ENCODE measurements around the gene ABO. TPM values are rescaled to one million over a fixed set of nuclear protein-coding genes. Genes with fewer than 3 reads are reported as not detected.

ABO gene
- total RNA-seq, 1 experiment from 2014 or later, result 0.37 TPM

DNA sequence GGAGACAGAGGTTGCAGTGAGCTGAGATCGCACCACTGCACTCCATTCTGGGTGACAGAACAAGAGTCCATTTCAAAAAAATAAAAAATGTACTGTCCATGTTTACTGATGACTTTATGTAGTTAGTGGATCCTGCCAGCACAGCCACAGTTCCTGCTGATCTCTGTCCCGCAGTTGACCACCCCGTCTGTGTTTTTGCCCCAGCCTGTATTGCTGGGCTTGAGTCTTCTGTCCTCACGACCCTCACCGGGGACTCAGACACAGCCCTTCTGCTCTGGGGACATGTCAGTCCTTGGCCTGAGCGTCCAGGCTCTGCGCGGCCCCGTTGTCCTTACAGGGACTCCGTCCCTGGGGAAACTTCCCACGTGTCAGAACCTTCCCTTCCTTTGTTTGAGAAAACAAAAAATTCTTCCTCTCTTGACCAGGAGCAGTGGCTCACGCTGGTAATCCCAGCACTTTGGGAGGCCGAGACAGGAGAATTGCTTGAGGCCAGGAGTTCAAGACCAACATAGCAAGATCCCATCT is 46.5 kb upstream of the ABO start:
- Histone ChIP-seq H3K18ac (ENCODE audit: insufficient read length, low read depth, low read length) (no peak overlapping the region), H3K79me2 (ENCODE audit: insufficient read depth, low read length) (no peaks in the 10 kb centered on the region), H3K14ac (ENCODE audit: insufficient read depth, low read length) (no peak overlapping the region), H4K20me1 (ENCODE audit: control insufficient read depth, insufficient read depth, insufficient read length) (no peaks in the 10 kb centered on the region), H3K27me3 (ENCODE audit: insufficient read depth, low read length) (no peaks in the 10 kb centered on the region), H4K91ac (ENCODE audit: insufficient read length, low read depth, low read length) (no peak overlapping the region), H2BK15ac (ENCODE audit: low read depth, low read length) (no peak overlapping the region), H3K4me1 (ENCODE audit: insufficient read depth, low read length) (no peaks in the 10 kb centered on the region; the same call in 1 of the 2 replicates), H3K4me2 (ENCODE audit: insufficient read depth, insufficient read length, low read length) (no peak overlapping the region), H3T11ph (ENCODE audit: low read length) (no peak overlapping the region), H2BK5ac (ENCODE audit: insufficient read length, low read length) (no peak overlapping the region), H2AK5ac (ENCODE audit: insufficient read length, low read length) (no peak overlapping the region), H3K9me3 (ENCODE audit: control insufficient read depth, low read depth, low read length) (peaks cover 11% of the 10 kb centered on the region), H2BK20ac (ENCODE audit: low read depth, low read length, poor library complexity, severe bottlenecking) (no peak overlapping the region), H3K9ac (ENCODE audit: extremely low read depth, insufficient read length, low read length) (no peak overlapping the region), H3K4ac (ENCODE audit: low read depth, low read length) (no peak overlapping the region), H3K27ac (ENCODE audit: insufficient read length, low read depth, low read length) (no peak overlapping the region), H4K8ac (replicated peaks; ENCODE audit: insufficient read length, low read depth, low read length) (no peak overlapping the region), H2AFZ (ENCODE audit: low read length) (no peak overlapping the region), H3K23ac (ENCODE audit: insufficient read length, low read depth, low read length) (no peak overlapping the region), H4K5ac (ENCODE audit: insufficient read length, low read depth, low read length) (no peak overlapping the region), H2BK12ac (ENCODE audit: insufficient read length, low read depth, low read length) (no peak overlapping the region), H3K23me2 (ENCODE audit: insufficient read length, low read depth, low read length, poor library complexity, severe bottlenecking) (no peaks in the 10 kb centered on the region), H3K79me1 (ENCODE audit: insufficient read depth, low read depth, low read length, poor library complexity, severe bottlenecking) (no peaks in the 10 kb centered on the region), H2BK120ac (ENCODE audit: low read depth, low read length, poor library complexity, severe bottlenecking) (no peak overlapping the region), H3K56ac (ENCODE audit: insufficient read length, low read depth, low read length) (no peak overlapping the region)
- TF ChIP-seq, protein P1, sequence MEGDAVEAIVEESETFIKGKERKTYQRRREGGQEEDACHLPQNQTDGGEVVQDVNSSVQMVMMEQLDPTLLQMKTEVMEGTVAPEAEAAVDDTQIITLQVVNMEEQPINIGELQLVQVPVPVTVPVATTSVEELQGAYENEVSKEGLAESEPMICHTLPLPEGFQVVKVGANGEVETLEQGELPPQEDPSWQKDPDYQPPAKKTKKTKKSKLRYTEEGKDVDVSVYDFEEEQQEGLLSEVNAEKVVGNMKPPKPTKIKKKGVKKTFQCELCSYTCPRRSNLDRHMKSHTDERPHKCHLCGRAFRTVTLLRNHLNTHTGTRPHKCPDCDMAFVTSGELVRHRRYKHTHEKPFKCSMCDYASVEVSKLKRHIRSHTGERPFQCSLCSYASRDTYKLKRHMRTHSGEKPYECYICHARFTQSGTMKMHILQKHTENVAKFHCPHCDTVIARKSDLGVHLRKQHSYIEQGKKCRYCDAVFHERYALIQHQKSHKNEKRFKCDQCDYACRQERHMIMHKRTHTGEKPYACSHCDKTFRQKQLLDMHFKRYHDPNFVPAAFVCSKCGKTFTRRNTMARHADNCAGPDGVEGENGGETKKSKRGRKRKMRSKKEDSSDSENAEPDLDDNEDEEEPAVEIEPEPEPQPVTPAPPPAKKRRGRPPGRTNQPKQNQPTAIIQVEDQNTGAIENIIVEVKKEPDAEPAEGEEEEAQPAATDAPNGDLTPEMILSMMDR (conservative IDR thresholded peaks at IDR 0.05), result no peak
- peaks cover 0 to 9% (median 4%) of the 10 kb centered on the region in 3 experiments; a peak in 4 of 7 replicates for H3K36me3 Mint-ChIP-seq (ENCODE audit: insufficient read depth in 1 of 3, low read depth in 3 of 3)
- H3K27ac Mint-ChIP-seq, result no peak overlapping the region
- no CpG with 5 or more reads among the region's 13 CpGs for WGBS (ENCODE audit: extremely low coverage, insufficient read length, low lambda C conversion rate)
- no peak overlapping the region; a peak in 1 of 5 replicates for H3K4me3 Mint-ChIP-seq
- no peak for DNase-seq
- H3K4me1 Mint-ChIP-seq, result no peaks in the 10 kb centered on the region
- peaks cover 27% of the 10 kb centered on the region for H3K27me3 Mint-ChIP-seq (ENCODE audit: low read depth)
- peaks cover 23 to 28% of the 10 kb centered on the region in 2 experiments for H3K9me3 Mint-ChIP-seq

All from H9 (cell line).